ENCODE measurements around the gene CD52. TPM values are rescaled to one million over a fixed set of nuclear protein-coding genes. Genes with fewer than 3 reads are reported as not detected.
"Not testable (repeated sequence)": the region's sequence is repeated elsewhere in the genome, so short reads cannot be mapped to it uniquely, and the experiment has no call there.

CD52 gene
- polyA plus RNA-seq, 3 donors = 851 to 4,047 (median 2,617) TPM

DNA sequence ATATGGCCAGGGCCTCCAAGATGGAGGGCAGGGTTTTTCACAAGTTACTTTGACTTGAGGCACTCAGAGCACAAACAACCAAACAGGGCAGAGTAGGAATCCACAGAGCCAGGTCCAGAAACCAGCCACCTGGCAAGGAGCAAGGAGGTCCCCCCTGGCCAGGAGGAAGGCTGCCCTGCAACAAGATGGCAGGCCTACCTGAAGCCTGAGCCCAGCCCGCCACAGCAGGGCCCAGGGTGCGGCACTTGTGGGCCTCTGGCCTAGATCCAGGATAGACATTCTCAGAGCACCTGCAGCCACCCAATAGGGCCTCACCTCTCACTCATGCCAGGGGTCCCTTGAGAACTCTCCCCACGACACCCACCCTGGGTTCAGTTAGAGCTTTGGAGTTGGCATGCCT is 26.3 kb upstream of the CD52 start:
- Histone ChIP-seq H3K9ac (ENCODE audit: insufficient read depth, low read length, poor library complexity, severe bottlenecking) (peak overlapping the region; percentile 92), H2AFZ (ENCODE audit: insufficient read depth, low read depth, low read length, poor library complexity, severe bottlenecking) (no peak overlapping the region), H3K79me2 (ENCODE audit: insufficient read depth, low read length) (peaks cover 28% of the 10 kb centered on the region), H3K4me2 (replicated peaks; ENCODE audit: extremely low read depth, low read length, poor library complexity, severe bottlenecking) (peak overlapping the region; percentile 55), H3K27ac (ENCODE audit: low read depth in 1 of 2, low read length in 2 of 2) (peak overlapping the region; percentile 99 to 100), H3K4me1 (ENCODE audit: control insufficient read depth in 1 of 2, insufficient read depth in 2 of 2, low read length in 2 of 2) (peaks cover 68% of the 10 kb centered on the region in 2 donors), H4K20me1 (ENCODE audit: insufficient read depth, low read length) (no peaks in the 10 kb centered on the region), H3K9me3 (replicated peaks in 1 of 2; ENCODE audit: control insufficient read depth in 1 of 2, insufficient read depth in 1 of 2, low read length in 2 of 2) (no peaks in the 10 kb centered on the region), H3K36me3 (replicated peaks in 1 of 2; ENCODE audit: control insufficient read depth in 1 of 2, insufficient read depth in 2 of 2, low read length in 2 of 2) (peaks cover 31 to 45% of the 10 kb centered on the region in 2 donors), H3K4me3 (replicated peaks in 1 of 3; ENCODE audit: low read depth in 2 of 3, low read length in 3 of 3) (peak overlapping the region in 1 of 3 experiments; percentile 52), H3K27me3 (ENCODE audit: control insufficient read depth in 2 of 2, insufficient read depth in 2 of 2, low read length in 2 of 2) (no peaks in the 10 kb centered on the region)
- no peak for TF ChIP-seq CTCF (IDR thresholded peaks at IDR 0.05)
- Mint-ChIP-seq H3K4me3 (no peak overlapping the region), H3K27ac (peak overlapping the region; percentile 96 to 100 (median 100)), H3K4me1 (peaks cover 73% of the 10 kb centered on the region), H3K9me3 (no peaks in the 10 kb centered on the region), H3K27me3 (ENCODE audit: low read depth in 3 of 3) (peaks cover 0 to 8% (median 6%) of the 10 kb centered on the region in 3 donors), H3K36me3 (peaks cover 45 to 68% of the 10 kb centered on the region in 2 donors)
- intact Hi-C loops (cut with micrococcal nuclease) = no loop called here
- DNase-seq = peak in 1 of 3 donors; percentile 5
- 83% methylated on average over 3 of the region's 3 CpGs for WGBS (ENCODE audit: insufficient coverage)

DNA sequence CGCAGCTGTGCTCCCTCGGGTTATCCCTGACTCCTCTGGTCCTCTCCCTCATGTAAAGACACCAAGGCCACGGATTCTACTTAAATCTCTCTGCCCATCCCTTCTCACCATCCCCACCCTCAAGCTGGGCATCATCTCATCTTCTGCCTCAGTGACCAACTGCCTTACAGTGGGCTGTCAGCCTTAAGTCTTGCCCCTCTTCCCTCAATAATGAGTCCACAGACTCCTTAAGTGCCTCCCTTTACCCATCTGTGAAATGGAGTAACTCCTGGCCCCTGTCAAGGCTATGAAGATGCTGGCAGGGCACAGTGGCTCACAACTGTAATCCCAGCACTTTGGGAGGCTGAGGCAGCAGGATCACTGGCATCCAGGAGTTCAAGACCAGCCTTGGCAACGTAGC is 25.8 kb upstream of the CD52 start:
- Histone ChIP-seq H3K9ac (ENCODE audit: insufficient read depth, low read length, poor library complexity, severe bottlenecking) (peak overlapping the region; percentile 92), H2AFZ (ENCODE audit: insufficient read depth, low read depth, low read length, poor library complexity, severe bottlenecking) (no peak overlapping the region), H3K4me1 (ENCODE audit: control insufficient read depth in 1 of 2, insufficient read depth in 2 of 2, low read length in 2 of 2) (peaks cover 63% of the 10 kb centered on the region in 2 donors)

DNA sequence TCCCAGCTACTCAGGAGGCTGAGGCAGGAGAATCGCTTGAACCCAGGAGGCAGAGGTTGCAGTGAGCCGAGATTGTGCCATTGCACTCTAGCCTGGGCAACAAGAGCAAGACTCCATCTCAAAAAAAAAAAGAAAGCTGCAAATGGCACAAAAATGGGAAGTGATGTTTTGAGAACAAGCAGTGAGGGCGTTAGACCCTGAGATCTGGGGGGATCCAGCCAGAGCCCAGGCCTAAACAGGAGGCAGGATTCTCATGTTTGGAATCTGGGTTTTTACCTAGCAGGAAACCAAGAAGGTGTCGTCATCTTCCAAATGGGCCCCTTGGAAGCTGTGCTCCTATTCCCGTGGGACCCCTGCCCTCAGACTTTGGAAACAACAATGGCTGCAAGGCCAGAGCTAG is 25.0 kb upstream of the CD52 start:
- H3K4me3 Mint-ChIP-seq; intact Hi-C loops (cut with micrococcal nuclease); H3K4me3 ChIP-seq (replicated peaks in 1 of 3; ENCODE audit: low read depth in 2 of 3, low read length in 3 of 3); H3K9ac ChIP-seq (ENCODE audit: insufficient read depth, low read length, poor library complexity, severe bottlenecking); H3K27me3 Mint-ChIP-seq (ENCODE audit: low read depth in 3 of 3); DNase-seq; H3K9me3 ChIP-seq (replicated peaks in 1 of 2; ENCODE audit: control insufficient read depth in 1 of 2, insufficient read depth in 1 of 2, low read length in 2 of 2); H3K4me2 ChIP-seq (replicated peaks; ENCODE audit: extremely low read depth, low read length, poor library complexity, severe bottlenecking); H2AFZ ChIP-seq (ENCODE audit: insufficient read depth, low read depth, low read length, poor library complexity, severe bottlenecking); H3K9me3 Mint-ChIP-seq; H4K20me1 ChIP-seq (ENCODE audit: insufficient read depth, low read length); H3K27me3 ChIP-seq (ENCODE audit: control insufficient read depth in 2 of 2, insufficient read depth in 2 of 2, low read length in 2 of 2): not testable (repeated sequence)
- Mint-ChIP-seq H3K4me1 (peaks cover 60% of the 10 kb centered on the region), H3K36me3 (peaks cover 49 to 81% of the 10 kb centered on the region in 2 donors), H3K27ac (peak overlapping the region; percentile 62 to 100 (median 93))
- 45% methylated on average over 2 of the region's 5 CpGs for WGBS (ENCODE audit: insufficient coverage)
- peaks cover 56 to 59% of the 10 kb centered on the region in 2 donors for H3K4me1 ChIP-seq (ENCODE audit: control insufficient read depth in 1 of 2, insufficient read depth in 2 of 2, low read length in 2 of 2)
- peak overlapping the region; percentile 35 to 99 for H3K27ac ChIP-seq (ENCODE audit: low read depth in 1 of 2, low read length in 2 of 2)
- peaks cover 44 to 58% of the 10 kb centered on the region in 2 donors for H3K36me3 ChIP-seq (replicated peaks in 1 of 2; ENCODE audit: control insufficient read depth in 1 of 2, insufficient read depth in 2 of 2, low read length in 2 of 2)
- peaks cover 35% of the 10 kb centered on the region for H3K79me2 ChIP-seq (ENCODE audit: insufficient read depth, low read length)

More for the DNA sequence above, 25.8 kb upstream of the CD52 start:
- no peak overlapping the region for H3K4me3 Mint-ChIP-seq
- intact Hi-C loops (cut with micrococcal nuclease) = no loop called here
- Histone ChIP-seq H3K36me3 (replicated peaks in 1 of 2; ENCODE audit: control insufficient read depth in 1 of 2, insufficient read depth in 2 of 2, low read length in 2 of 2) (peaks cover 36 to 50% of the 10 kb centered on the region in 2 donors), H3K27ac (ENCODE audit: low read depth in 1 of 2, low read length in 2 of 2) (peak overlapping the region; percentile 99 to 100), H3K9me3 (replicated peaks in 1 of 2; ENCODE audit: control insufficient read depth in 1 of 2, insufficient read depth in 1 of 2, low read length in 2 of 2) (no peaks in the 10 kb centered on the region), H3K4me3 (replicated peaks in 1 of 3; ENCODE audit: low read depth in 2 of 3, low read length in 3 of 3) (no peak overlapping the region), H3K4me2 (replicated peaks; ENCODE audit: extremely low read depth, low read length, poor library complexity, severe bottlenecking) (no peak overlapping the region), H3K27me3 (ENCODE audit: control insufficient read depth in 2 of 2, insufficient read depth in 2 of 2, low read length in 2 of 2) (no peaks in the 10 kb centered on the region), H3K79me2 (ENCODE audit: insufficient read depth, low read length) (peaks cover 30% of the 10 kb centered on the region), H4K20me1 (ENCODE audit: insufficient read depth, low read length) (no peaks in the 10 kb centered on the region)
- TF ChIP-seq CTCF (IDR thresholded peaks at IDR 0.05) = no peak
- 96% methylated on average over 3 of the region's 4 CpGs for WGBS (ENCODE audit: insufficient coverage)
- peaks cover 0 to 8% (median 6%) of the 10 kb centered on the region in 3 donors for H3K27me3 Mint-ChIP-seq (ENCODE audit: low read depth in 3 of 3)
- H3K36me3 Mint-ChIP-seq = peaks cover 50 to 73% of the 10 kb centered on the region in 2 donors
- peak overlapping the region; percentile 96 to 100 (median 100) for H3K27ac Mint-ChIP-seq
- no peaks in the 10 kb centered on the region for H3K9me3 Mint-ChIP-seq
- peaks cover 68% of the 10 kb centered on the region for H3K4me1 Mint-ChIP-seq
- DNase-seq = no peak

Data from CD14-positive monocyte (primary cell).